ENCODE results near the gene BRME1.

GRCh38 chr19:13913352-13913751 is 7.4 kb upstream of the BRME1 start:
- TF ChIP-seq EZH2phosphoT487 (IDR thresholded peaks at IDR 0.05; ENCODE audit: borderline replicate concordance, low read length) = no peak
- TF ChIP-seq, protein P1, sequence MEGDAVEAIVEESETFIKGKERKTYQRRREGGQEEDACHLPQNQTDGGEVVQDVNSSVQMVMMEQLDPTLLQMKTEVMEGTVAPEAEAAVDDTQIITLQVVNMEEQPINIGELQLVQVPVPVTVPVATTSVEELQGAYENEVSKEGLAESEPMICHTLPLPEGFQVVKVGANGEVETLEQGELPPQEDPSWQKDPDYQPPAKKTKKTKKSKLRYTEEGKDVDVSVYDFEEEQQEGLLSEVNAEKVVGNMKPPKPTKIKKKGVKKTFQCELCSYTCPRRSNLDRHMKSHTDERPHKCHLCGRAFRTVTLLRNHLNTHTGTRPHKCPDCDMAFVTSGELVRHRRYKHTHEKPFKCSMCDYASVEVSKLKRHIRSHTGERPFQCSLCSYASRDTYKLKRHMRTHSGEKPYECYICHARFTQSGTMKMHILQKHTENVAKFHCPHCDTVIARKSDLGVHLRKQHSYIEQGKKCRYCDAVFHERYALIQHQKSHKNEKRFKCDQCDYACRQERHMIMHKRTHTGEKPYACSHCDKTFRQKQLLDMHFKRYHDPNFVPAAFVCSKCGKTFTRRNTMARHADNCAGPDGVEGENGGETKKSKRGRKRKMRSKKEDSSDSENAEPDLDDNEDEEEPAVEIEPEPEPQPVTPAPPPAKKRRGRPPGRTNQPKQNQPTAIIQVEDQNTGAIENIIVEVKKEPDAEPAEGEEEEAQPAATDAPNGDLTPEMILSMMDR (IDR thresholded peaks at IDR 0.05; ENCODE audit: low read depth, low read length, poor library complexity, severe bottlenecking) = no peak

All from DOHH2 (cell line).